Medulla oblongata (tissue), 1 donor: Measurements from ENCODE around the gene STUB1.

Experiments used
- DNase-seq: peaks from one replicate; pipeline ENCODE4 v3.0.0-alpha.2; 2015; ENCODE audit errors: extremely low spot score

Gene STUB1

GRCh38 chr16:694187-694862, 14.1 kb downstream of the STUB1 start:
- no peak for DNase-seq

GRCh38 chr16:694863-695354, 14.7 kb downstream of the STUB1 start:
- no peak for DNase-seq

DNA sequence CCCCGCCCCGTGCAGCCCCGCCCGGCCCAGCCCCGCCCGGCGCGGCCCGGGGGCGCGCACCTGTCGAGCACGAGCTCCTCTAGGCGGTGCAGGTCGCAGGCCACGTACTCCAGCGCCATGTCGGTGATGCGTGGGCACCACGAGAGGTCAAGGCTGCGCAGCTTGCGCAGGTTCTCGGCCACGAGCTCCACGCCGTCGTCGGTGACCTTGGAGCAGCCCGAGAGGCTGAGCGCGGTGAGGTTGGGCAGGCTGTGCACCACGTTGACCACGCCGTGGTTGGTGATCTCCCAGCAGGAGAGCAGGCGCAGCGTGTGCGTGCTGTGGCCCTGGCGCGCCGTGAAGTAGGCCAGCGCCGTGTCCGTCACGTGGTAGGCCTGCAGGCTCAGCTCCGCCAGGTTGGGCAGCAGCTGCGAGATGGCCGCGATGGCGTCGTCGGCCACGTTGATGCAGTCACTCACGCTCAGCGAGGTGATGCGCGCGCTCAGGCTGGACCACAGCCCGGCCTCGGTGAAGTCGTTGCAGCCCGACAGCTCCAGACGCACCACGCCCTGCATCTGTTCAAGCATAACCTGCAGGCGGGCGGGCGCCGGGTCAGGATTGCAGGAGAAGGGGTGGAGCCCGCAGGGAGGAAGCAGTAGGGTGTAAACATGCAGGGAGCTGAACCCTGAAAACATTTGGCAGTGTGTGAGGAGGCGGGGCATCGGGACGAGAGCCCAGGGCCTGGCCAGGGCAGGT, 15.3 kb downstream of the STUB1 start:
- DNase-seq = no peak

DNA sequence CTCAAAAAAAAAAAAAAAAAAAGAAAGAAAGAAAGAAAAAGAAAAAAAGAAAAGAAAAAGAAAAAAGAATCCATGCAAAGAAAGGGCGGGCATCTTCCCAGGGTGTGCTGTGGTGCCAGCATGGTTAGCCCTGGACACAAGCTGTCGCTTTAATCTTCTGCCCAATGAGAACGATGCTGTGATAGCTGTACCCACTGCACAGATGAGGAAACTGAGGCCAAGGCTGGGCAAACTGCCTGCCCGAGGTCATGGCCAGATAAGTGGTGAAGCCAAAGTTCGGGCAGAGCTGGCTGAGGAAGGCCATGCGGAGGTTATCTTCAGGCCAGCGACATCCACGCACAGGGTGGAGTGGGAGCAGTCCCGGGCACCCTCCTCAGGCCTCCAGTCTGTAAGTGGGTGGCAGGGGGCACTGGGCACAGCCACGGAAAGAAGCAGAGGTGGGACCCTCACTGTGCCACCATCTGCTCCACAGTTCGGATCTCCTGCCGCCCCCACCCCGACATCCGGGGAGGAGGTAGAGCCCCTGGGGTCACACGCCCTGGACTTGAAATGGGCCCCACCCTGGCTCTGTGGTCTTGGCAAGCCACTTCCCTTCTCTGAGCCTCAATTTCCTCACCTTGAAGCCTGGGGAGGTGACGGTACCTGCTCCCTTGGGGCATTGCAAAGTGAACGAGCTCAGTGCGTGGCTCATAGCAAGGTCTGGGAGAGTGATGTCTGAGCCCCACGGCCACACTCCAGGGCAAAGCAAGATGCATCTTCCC, 18.9 kb downstream of the STUB1 start:
- DNase-seq = no peak

GRCh38 chr16:700684-701584, 20.7 kb downstream of the STUB1 start:
- no peak for DNase-seq

GRCh38 chr16:702341-702740, 22.1 kb downstream of the STUB1 start:
- no peak for DNase-seq

DNA sequence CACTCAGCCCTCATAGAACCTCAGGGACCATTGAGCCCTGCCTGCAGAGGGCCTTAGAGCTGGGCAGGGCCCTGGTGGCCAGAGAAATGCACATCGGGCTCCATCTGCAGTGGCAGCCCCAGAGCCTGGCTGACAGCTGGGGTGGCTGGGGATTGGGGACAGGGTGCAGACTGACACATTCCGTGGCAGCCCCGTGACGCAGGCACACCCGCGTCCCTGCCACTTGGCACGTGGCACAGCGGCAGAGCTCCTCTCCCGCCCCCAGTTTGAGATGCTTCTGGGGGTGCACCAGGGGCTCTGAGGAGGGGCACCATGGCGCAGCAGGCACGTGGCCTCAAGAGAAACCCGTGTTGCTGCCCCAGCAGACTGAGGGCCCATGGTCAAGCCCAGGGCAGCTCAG, 23.2 kb downstream of the STUB1 start:
- no peak for DNase-seq

DNA sequence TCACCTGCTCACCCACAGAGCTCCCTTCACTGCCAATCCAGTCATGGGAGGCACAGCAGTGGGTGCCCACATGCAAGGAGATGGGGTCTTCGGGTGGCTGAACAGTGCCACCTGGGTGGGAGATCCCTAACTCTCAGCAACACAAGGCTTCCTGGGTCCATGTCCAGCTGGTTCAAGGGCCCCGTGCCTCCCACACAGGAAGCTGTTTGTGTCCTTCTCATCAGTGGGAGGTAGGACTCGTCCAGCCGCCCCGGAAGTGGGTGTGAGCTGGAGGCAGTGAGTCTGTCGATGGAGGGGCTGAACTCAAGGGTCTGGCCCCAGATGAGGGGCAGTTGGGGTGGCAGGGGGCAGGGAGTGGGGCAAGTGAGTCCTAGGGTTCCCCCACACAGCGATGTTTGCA, 23.8 kb downstream of the STUB1 start:
- no peak for DNase-seq

DNA sequence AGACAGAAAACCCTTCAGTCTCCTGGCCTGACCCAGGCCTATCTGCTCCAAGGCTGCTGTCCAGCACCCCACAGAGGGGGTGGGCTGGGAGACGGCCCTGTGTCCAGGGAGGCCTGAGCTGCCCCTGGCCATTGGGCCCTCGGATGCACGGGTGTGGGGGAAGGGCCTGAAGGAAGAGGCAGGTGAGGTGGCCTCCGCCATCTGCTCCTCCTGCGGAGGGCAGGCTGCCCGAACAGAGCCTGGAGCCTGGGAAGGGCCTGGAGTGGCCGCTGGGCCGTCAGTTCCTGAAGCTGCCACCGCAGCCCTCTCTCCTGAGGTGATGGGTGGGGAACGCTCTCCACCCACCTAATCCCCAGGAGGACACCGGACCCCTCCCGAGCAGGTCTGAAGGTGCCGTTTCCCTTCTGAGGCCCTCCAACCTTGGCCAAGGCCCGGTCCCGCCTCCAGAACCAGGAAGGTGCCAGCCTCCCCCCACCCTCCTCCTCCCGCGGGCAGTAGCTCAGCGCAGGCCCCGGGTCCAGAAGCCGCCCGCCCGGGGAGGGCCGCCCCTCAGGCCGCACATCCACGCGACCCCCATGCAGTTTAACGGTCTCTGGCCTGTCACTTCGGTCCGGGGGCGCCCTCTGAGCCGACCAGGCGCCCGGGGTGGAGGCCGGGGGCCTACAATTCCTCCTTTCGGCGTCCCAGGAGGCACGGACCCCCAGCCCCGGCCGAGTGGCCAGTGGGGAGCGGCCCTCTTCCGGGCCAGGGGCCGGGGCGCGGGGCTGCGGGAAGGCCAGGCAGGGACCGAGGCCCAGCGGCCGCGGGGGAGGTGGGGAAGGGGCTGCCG, 24.6 kb downstream of the STUB1 start:
- DNase-seq = no peak

DNA sequence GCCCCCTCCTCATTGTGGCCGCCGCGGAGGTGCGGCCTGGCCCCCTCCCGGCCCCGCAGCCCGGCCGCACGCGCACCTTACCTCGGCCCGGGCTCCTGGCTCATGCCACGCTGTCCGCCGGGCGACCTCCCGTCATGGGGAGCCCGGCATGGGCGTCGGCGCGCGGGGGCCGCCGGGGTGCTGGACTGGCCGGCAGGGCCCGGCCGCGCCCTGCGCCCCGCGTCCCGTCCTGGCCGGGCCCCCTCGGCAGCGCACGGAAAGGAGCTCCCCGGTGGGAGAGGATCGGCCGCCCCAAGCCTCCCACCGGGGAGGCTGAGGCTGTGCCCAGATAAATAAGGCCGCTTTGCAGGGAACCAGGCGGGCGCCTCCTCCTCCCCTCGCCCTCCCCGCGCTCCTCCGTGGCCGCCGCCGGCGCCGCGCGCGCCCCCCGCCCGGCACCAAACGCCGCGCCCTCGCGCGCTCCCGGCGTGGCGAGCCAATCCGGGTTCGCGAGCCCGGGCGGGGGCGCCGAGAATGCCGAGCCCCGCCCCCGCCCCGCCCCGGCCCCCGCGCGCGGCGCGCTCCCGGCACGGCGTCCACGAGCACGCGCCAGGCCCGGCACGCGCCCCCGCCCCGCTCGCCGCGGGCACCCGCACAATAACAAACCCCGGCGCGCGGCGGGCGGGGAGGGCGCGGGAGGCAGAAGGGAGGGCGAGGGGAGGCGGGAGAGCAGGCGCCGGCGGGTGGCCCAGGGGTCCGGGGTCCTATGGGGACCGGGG, 25.4 kb downstream of the STUB1 start, which contains the start of gene FBXL16:
FBXL16 (minus strand) TSS at position 371 of the 758 bp plus-strand sequence. CDS start 8,396 bp downstream, outside the sequence.
- DNase-seq = peak; percentile 59

- no peak for DNase-seq
Measured at GRCh38 chr16:706189-707061, 26.2 kb downstream of the STUB1 start.

- no peak for DNase-seq
Measured at GRCh38 chr16:707062-707538, 26.9 kb downstream of the STUB1 start.

- DNase-seq = no peak
Measured at GRCh38 chr16:708019-708418, 27.8 kb downstream of the STUB1 start.

- no peak for DNase-seq
Measured at GRCh38 chr16:708959-709358, 28.7 kb downstream of the STUB1 start.

DNA sequence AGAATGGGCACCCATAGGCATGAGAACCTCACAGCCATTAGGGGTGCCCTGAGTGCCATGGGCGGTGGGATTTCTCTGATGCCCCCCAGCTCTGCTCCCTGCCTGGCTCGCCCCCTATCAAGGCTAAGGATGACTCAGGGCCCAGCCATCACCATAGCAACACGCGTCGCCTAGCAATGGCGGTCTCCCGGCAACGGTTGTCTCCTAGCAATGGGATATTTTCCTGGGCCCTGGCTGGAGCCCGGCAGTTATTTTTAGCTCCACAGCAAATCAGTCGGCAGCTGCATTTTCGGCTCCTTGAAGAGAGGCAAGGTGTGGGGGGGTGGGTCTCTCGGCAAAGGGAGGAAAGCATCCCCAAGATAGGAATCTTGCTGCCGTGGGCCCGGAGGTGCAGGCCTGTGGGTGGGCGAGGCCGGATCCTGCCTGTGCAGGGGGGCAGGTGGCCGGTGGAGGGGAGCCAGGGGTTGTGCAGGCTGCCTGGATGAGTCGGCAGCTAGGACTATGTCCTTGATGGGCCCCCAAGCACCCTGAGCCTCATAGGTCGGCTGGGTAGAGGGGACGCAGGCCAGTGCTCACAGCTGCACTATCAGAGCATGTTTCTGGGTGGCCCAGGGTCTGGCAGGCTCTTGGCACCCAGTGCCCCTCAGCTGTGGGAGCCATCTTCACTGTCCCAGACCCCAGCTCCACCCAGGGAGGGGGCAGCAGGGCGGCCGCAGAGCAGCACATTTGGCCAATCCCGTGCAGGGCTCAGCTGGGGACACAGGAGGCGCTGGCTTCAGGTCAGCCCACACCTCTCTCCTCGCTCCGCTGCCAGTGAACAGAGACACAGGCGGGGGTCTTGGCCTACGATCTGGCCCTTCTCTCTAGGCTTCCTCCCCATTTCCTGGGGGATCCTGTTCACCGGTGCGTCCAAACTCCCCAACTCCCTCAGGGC, 29.6 kb downstream of the STUB1 start:
- peak; percentile 90 for DNase-seq

DNA sequence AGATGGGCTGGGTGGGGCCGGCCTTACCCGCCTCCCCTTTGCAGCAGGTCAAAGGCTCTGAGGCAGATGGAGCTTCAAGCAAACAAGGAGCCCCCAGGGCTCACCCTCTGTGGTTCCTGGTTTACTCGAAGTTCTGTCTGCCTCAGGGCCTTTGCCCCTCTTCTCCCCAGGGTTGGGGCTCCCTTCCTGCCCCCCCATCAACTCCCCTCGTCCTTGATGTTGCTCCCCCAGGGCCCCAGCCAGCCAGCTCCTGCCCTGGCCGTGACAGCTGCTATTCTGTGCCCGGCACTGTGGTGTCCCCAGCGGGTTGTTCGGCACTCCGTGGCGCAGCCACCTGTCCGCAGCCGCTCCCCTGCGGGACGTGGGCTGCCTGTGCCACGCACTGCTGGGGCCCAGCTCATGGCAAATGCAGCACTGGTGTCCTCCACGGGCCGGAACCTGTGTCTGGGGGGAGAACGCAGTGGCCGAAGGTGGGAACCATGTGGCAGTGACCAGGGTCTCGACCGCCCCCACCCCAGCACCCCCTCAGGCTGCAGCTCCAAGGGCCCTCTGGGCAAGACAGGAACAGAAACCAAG, 30.4 kb downstream of the STUB1 start:
- no peak for DNase-seq

- DNase-seq = no peak
Measured at GRCh38 chr16:711084-711483, 30.9 kb downstream of the STUB1 start.
